Hepatocyte (in vitro differentiated cells): ENCODE measurements around the gene KRTAP5-5.

Source experiments
- CTCF ChIP-seq: fragments of 200-600 bp; sonication (generic); IDR thresholded peaks from 2 replicates; pipeline ENCODE4 v1.5.1; 2016; ENCODE audit warnings: antibody characterized with exemption, mild to moderate bottlenecking; ENCODE audit not compliant: poor library complexity
- EZH2 ChIP-seq: fragments of 200-600 bp; sonication (generic); IDR thresholded peaks from 2 replicates; pipeline ENCODE4 v1.6.1; 2016; ENCODE audit warnings: antibody characterized with exemption, mild to moderate bottlenecking, borderline replicate concordance

GRCh38 chr11:1618231-1618630 lies 11.3 kb upstream of the KRTAP5-5 start:
- TF ChIP-seq CTCF: no peak
- TF ChIP-seq EZH2: no peak
